Activated naive CD4-positive, alpha-beta T cell treated with anti-CD3 and anti-CD28 coated beads, Interleukin-2, amount 50 U/mL, for 72 hours (primary cell): ENCODE measurements around the gene LHX3. TPM values are rescaled to one million over a fixed set of nuclear protein-coding genes. Genes with fewer than 3 reads are reported as not detected.

Experiments
- ATAC-seq, 2 donors: fragments of 150-1000 bp; cut with Tn5 transposase; 2 replicates each; pipeline ENCODE4 v1.10.0; 2021; ENCODE audit warnings: mild to moderate bottlenecking in 2 of 2, moderate library complexity in 2 of 2
- DNase-seq, 2 donors: peaks; one replicate each; pipeline ENCODE4 v3.0.0; 2021 to 2022; ENCODE audit warnings: low spot score in 2 of 2
- H3K27ac Mint-ChIP-seq, 2 donors: one replicate each; pipeline ENCODE4 v1.8.0; 2022; ENCODE audit warnings: mild to moderate bottlenecking in 2 of 2, mixed read lengths in 2 of 2
- H3K36me3 Mint-ChIP-seq, 2 donors: one replicate each; pipeline ENCODE4 v1.8.0; 2022; ENCODE audit warnings: mixed read lengths in 2 of 2
- H3K9me3 Mint-ChIP-seq, 2 donors: one replicate each; pipeline ENCODE4 v1.8.0; 2022; ENCODE audit warnings: mixed read lengths in 2 of 2
- total RNA-seq, 2 donors: library from RNA; stranded (reverse); gene quantifications; one replicate each; pipeline ENCODE4 v1.2.3, GENCODE V29; 2022

LHX3 gene
- total RNA-seq, 2 donors from 2014 or later = 0.08 to 0.11 TPM

GRCh38 chr9:136181784-136182419 lies 23.0 kb downstream of the LHX3 start:
- H3K36me3 Mint-ChIP-seq = no peaks in the 10 kb centered on the region
- no peaks in the 10 kb centered on the region for H3K9me3 Mint-ChIP-seq
- H3K27ac Mint-ChIP-seq = peak overlapping the region in 1 of 2 donors; percentile 29
- ATAC-seq (no peak), DNase-seq (no peak)

- no peaks in the 10 kb centered on the region for H3K9me3 Mint-ChIP-seq
Observed at GRCh38 chr9:136180586-136180985, 24.3 kb downstream of the LHX3 start.

DNA sequence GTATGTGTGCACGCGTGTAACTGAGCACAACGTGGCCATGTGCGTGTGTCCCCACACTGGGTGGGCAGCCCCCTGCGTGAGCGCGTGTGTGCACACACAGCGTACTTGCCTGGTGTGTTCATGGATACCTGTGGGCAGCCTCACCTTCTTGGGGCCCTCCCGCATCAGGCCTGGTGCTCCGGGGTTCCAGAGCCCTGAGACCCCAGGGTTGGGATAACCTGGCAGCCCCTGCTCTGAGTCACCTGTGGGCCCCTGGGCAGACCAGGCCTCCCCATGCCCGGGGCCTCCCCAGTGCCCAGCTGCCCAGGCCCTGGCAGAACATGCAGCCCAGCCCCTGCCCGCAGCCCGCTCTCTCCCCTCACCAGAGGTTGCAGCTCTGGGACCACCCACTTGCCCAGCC lies 25.2 kb downstream of the LHX3 start:
- H3K27ac Mint-ChIP-seq = no peak overlapping the region
- DNase-seq (no peak), ATAC-seq (no peak)

More at GRCh38 chr9:136180586-136180985, 24.3 kb downstream of the LHX3 start:
- ATAC-seq = no peak
- Mint-ChIP-seq H3K27ac (no peak overlapping the region), H3K36me3 (no peaks in the 10 kb centered on the region)
- DNase-seq = no peak

DNA sequence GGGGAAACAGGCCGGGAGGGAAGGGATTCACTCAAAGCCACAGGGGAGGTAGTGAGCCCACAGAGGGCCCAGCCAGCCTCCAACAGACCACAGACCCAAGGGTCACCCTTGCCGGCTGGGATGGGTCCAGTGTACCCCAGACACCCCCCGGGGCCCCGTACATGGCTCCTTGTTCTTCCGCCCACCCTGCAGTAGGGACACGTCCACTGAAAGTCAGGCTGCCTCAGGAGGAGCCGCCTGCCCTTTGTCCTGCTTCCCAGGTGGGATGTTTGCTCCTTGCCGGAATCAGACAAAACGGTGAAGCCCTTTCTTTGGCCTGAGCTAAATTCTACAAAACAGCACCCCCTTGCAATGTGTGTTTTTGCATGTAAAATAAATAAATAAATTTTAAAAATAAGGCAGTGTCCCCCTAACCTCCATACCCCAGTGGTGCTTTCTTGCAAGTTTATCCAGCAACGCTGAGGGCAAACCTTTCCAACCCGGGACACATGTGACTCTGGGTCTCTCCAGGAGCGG lies 25.8 kb downstream of the LHX3 start:
- DNase-seq = no peak
- H3K27ac Mint-ChIP-seq = no peak overlapping the region
- ATAC-seq = no peak
- no peaks in the 10 kb centered on the region for H3K36me3 Mint-ChIP-seq
- no peaks in the 10 kb centered on the region for H3K9me3 Mint-ChIP-seq

More for the DNA sequence above, 25.2 kb downstream of the LHX3 start:
- no peaks in the 10 kb centered on the region for H3K9me3 Mint-ChIP-seq
- H3K36me3 Mint-ChIP-seq = no peaks in the 10 kb centered on the region

DNA sequence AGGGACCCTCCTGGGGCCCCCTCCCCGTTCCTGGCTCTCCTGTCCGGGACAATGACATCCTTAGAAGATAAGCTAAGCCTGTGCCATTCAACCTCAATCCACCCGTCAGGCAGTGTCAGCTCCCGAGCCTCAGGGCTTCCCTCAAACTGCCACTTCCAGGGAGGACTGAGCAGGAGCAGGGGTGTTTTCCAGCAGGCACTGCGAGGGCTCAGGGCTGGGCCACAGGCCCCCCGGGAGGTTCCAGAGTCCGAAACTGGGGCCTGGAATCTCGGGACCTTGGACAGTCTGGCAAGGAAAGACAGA lies 26.2 kb downstream of the LHX3 start:
- no peaks in the 10 kb centered on the region for H3K9me3 Mint-ChIP-seq
- H3K27ac Mint-ChIP-seq = no peak overlapping the region
- no peak for ATAC-seq
- H3K36me3 Mint-ChIP-seq = no peaks in the 10 kb centered on the region
- DNase-seq = no peak

- DNase-seq (no peak), ATAC-seq (no peak)
- H3K27ac Mint-ChIP-seq = no peak overlapping the region
- no peaks in the 10 kb centered on the region for H3K9me3 Mint-ChIP-seq
- H3K36me3 Mint-ChIP-seq = no peaks in the 10 kb centered on the region
Observed at GRCh38 chr9:136178061-136178772, 26.7 kb downstream of the LHX3 start.

DNA sequence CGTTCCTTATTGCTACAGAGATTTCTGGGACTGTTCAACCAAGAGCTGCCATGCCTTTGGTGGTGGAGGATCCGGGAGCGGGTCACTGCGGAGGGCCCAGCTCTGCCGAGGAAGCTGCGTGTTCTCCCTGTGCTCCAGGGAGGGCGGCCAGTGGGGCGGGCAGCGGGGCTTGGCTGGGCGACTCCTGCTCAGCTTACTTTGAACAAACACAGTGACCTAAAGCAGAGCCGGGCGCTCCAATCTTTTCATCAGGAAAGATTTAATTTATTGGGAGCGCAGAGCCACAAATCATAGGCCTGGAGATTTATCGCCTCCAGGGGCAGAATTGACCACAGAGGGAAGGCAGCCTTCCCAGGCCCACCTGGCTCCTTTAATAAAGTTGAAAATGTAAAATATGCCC lies 27.7 kb downstream of the LHX3 start:
- ATAC-seq (no peak), DNase-seq (no peak)
- Mint-ChIP-seq H3K27ac (no peak overlapping the region), H3K9me3 (no peaks in the 10 kb centered on the region), H3K36me3 (no peaks in the 10 kb centered on the region)

GRCh38 chr9:136175616-136176197 lies 29.2 kb downstream of the LHX3 start:
- Mint-ChIP-seq H3K27ac (no peak overlapping the region), H3K36me3 (no peaks in the 10 kb centered on the region), H3K9me3 (no peaks in the 10 kb centered on the region)
- DNase-seq (no peak), ATAC-seq (no peak)

GRCh38 chr9:136174779-136175615 lies 29.9 kb downstream of the LHX3 start:
- no peak for ATAC-seq
- no peak for DNase-seq
- Mint-ChIP-seq H3K27ac (no peak overlapping the region), H3K9me3 (no peaks in the 10 kb centered on the region), H3K36me3 (no peaks in the 10 kb centered on the region)

DNA sequence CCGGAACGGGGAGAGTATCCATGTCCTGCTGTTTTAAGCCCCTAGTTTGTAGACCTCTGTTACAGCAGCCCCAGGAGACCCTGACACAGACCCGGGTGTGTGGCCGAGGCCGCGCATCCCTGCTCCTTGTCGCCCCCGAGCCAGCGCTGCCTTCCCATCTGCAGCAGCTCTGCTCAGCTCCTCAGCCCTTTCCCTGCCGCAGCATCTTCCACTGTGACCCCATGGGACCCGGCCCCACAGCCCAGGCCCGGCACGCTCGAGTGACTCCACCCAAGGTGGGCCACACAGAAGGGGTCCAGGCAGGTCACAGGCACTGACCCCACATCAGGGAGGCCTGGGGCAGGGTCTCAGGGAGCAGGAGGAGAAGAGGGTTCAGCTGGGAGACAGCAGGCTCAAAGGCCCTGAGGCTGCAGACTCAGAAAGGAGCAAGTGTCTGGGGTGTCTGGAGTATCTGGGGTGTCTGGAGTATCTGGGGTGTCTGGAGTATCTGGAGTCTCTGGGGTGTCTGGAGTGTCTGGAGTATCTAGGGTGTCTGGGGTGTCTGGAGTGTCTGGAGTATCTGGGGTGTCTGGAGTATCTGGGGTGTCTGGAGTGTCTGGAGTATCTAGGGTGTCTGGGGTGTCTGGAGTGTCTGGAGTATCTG lies 31.2 kb downstream of the LHX3 start:
- H3K9me3 Mint-ChIP-seq = no peaks in the 10 kb centered on the region
- DNase-seq (no peak), ATAC-seq (no peak)
- no peak overlapping the region for H3K27ac Mint-ChIP-seq
- no peaks in the 10 kb centered on the region for H3K36me3 Mint-ChIP-seq

DNA sequence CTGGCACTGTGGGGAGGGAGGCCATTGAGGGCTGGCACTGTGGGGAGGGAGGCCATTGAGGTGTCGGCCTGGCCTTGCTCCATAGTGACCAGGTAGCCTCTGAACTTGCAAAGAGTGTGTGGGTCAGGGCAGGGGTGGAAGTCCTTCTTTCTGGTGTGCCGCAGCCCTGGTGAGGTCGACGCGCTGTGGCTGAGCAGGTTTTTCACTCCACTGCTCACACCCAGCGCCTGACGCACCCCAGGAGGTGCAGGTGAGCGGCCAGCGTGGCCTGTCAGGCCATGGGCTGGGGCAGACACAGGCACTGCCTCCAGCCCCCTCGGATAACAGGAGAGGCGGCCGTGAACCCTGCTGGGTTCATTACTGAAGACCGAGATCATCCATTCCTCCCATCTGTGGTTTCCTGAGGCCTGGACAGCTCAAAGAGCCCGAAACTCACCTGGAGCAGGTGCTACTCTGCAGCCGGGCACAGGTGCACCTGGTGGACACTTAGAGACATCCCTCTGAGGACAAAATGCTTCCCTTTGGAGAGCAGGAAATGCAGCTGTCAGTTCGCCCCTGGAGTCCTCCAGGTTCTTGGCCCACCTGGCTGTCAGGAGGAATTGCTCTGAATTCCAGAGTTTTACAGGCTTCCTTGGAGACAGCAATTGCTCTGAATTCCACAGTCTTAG lies 32.4 kb downstream of the LHX3 start:
- H3K36me3 Mint-ChIP-seq = no peaks in the 10 kb centered on the region
- no peaks in the 10 kb centered on the region for H3K9me3 Mint-ChIP-seq
- H3K27ac Mint-ChIP-seq = peak overlapping the region in 1 of 2 donors; percentile 50
- no peak for ATAC-seq
- no peak for DNase-seq

DNA sequence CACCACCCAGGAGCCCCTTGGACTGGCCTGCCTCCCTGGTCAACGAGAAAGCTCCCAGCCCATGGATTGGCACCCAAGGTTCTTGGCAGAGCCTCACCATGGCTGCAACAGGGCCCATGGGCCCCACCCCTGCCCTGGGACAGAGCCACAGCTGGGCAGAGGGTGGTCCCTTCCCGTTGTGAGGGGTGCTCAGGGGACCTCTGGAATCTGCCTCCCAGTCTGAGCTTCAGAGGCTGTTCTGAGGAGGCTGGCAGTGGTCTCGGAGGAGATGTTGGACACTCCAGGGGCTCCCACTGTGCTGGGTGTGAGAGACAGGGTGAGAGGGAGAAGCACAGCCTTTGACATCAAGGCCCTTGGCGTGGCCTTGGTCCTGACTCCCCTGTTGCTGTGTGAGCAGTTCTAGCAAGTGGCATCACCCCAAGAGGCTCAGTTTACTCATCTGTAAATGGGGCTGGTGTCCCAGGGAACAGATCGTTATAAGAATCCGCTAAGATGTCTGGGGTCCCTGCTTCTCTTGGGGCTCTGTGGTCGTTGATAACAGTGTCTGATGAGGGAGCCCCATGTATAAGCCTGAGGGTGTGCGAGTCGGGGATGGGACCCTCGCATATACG lies 33.0 kb downstream of the LHX3 start:
- no peaks in the 10 kb centered on the region for H3K9me3 Mint-ChIP-seq
- DNase-seq (no peak), ATAC-seq (no peak)
- peak overlapping the region in 1 of 2 donors; percentile 50 for H3K27ac Mint-ChIP-seq
- no peaks in the 10 kb centered on the region for H3K36me3 Mint-ChIP-seq

DNA sequence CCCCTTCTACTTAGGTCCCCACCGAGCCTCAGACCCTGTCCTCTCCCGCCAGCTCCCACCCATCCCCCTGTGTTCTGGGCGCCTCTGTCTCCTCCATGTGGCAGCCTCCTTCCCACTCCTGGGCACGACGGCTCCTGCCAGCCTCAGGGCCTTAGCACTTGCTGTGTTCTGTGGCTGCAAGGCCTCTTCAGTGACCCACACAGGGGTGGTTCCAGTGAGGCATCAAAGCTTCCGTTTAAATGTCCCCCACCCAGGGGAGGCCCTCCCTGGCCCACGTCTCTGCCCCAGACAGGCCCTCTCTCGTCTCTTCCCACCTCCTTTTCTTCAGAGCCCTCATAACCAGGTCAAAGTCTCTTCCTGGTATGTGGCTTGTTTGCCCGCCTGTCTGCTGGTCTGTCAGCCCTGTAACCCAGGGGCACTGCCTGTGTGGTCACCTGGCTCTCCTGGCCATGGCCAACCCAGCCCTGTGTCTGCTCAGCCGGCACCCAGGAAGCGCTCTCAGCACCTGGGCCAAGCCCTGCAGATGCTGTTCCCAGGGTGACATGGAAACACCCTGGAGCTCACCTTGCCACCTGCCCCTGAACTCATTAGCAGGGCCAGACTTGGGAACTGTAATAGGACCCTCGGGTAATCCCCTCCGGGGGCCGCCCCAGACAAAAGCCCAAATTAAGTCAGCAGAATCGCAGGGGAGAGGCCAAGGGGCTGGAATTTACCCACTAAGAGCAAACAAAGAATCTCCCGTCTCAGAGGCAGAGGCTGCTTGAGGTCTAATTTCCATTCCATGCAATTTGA lies 33.7 kb downstream of the LHX3 start:
- ATAC-seq (no peak), DNase-seq (no peak)
- H3K27ac Mint-ChIP-seq = peak overlapping the region in 1 of 2 donors; percentile 69
- H3K9me3 Mint-ChIP-seq = no peaks in the 10 kb centered on the region
- H3K36me3 Mint-ChIP-seq = no peaks in the 10 kb centered on the region

DNA sequence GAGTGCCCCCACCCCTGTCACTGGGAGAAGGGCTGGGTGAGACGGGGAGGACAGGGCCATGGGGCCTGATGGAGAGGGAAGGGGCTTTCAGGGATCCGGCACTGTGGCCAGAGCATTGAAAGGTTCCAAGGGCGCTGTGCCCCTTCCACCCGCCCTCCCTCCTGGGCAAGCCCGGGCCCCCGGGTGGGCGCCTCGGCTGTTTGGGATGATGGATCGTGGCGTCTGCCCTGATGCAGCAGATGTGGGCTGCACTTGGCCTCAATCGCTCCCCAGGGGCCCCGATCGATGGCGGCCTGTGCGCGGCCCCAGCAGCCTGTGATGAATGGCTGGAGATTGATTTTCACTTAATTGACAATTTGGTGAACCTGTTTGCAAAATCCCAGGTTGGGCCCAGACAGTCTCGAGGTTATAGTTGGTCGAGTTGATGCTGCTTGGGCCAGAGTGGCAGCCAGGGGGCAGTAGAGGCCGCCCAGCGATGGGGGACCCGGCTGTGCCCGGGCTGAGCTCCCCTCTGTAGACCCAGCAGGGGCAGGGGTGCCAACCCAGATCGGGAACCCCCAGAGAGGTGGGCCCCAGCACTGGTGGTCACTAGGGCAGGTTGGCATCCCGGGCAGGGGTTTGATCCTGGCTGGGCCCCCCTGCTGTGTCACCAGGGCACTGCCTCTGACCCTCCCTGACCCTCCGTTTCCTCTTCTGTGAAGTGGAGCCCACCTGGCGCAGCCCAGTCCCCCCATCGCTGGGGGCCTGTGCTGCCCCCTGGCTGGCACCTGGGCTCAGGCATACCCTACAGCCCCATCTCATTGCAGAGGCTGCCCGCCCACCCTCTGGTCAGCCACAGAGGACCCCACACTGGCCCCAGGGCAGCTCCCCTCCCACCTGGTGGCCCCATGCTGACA lies 34.7 kb downstream of the LHX3 start:
- DNase-seq (peak in 1 of 2 donors; percentile 69), ATAC-seq (peak; percentile 85 to 87)
- H3K9me3 Mint-ChIP-seq = no peaks in the 10 kb centered on the region
- no peaks in the 10 kb centered on the region for H3K36me3 Mint-ChIP-seq
- H3K27ac Mint-ChIP-seq = peak overlapping the region in 1 of 2 donors; percentile 69
